Activated CD4-positive, alpha-beta T cell treated with anti-CD3 and anti-CD28 coated beads, Interleukin-2, amount 10 ng/mL, durations not matched to agents 7 days and 5 days (primary cell): ENCODE measurements around the gene TXN2. TPM values are rescaled to one million over a fixed set of nuclear protein-coding genes. Genes with fewer than 3 reads are reported as not detected.
"Not testable (repeated sequence)": the region's sequence is repeated elsewhere in the genome, so short reads cannot be mapped to it uniquely, and the experiment has no call there.

Source experiments
- CTCF ChIA-PET: fragments of 350-600 bp; sonication (Branson Sonifier 250); formaldehyde crosslinking; loops from one replicate; lab custom pipeline; 2021; ENCODE audit warnings: antibody characterized with exemption; lab: Charles Lee
- POLR2A ChIA-PET: fragments of 350-600 bp; sonication (Branson Sonifier 250); formaldehyde crosslinking; loops from one replicate; lab custom pipeline; 2021; ENCODE audit warnings: antibody characterized with exemption; lab: Charles Lee
- DNase-seq: peaks from one replicate; pipeline ENCODE4 v3.0.0-alpha.2; 2020
- H3K27ac Mint-ChIP-seq: one replicate; pipeline ENCODE4 v1.8.0; 2021; ENCODE audit warnings: mild to moderate bottlenecking, moderate library complexity, mixed read lengths
- H3K27me3 Mint-ChIP-seq: one replicate; pipeline ENCODE4 v1.8.0; 2021; ENCODE audit warnings: mixed read lengths
- H3K36me3 Mint-ChIP-seq: one replicate; pipeline ENCODE4 v1.8.0; 2021; ENCODE audit warnings: low read depth, mixed read lengths
- H3K4me1 Mint-ChIP-seq: one replicate; pipeline ENCODE4 v1.8.0; 2021; ENCODE audit warnings: mixed read lengths
- H3K4me3 Mint-ChIP-seq: one replicate; pipeline ENCODE4 v1.8.0; 2021; ENCODE audit warnings: mild to moderate bottlenecking, moderate library complexity, mixed read lengths
- H3K9me3 Mint-ChIP-seq: one replicate; pipeline ENCODE4 v1.8.0; 2021; ENCODE audit warnings: mixed read lengths
- total RNA-seq, 2 experiments: library from RNA; stranded (reverse); gene quantifications; one replicate each; pipeline ENCODE4 v1.2.3, GENCODE V29; 2021

Gene TXN2
- total RNA-seq, 2 experiments from 2014 or later, result 74.3 to 75.5 TPM

- Mint-ChIP-seq H3K4me3 (no peak overlapping the region), H3K27ac (no peak overlapping the region), H3K27me3 (no peaks in the 10 kb centered on the region), H3K9me3 (no peaks in the 10 kb centered on the region), H3K4me1 (peaks cover 23% of the 10 kb centered on the region), H3K36me3 (peaks cover 8% of the 10 kb centered on the region)
- CTCF ChIA-PET, result interaction anchor here (0.8 kb wide), 1 partner anchor 15 kb away, joined by 3 read pairs; no protein-coding TSS in a partner anchor
- no peak for DNase-seq
- POLR2A ChIA-PET, result no interaction called here
These were observed 19.5 kb downstream of the TXN2 start for GRCh38 chr22:36461665-36462649.

- no peaks in the 10 kb centered on the region for H3K36me3 Mint-ChIP-seq
- H3K4me1 Mint-ChIP-seq, result peaks cover 25% of the 10 kb centered on the region
- DNase-seq, result no peak
- H3K9me3 Mint-ChIP-seq, result no peaks in the 10 kb centered on the region
- peak overlapping the region; percentile 2 for H3K27ac Mint-ChIP-seq
- H3K27me3 Mint-ChIP-seq, result no peaks in the 10 kb centered on the region
- CTCF ChIA-PET, result interaction anchor here (1.0 to 2.9 kb wide), 2 partner anchors 8 to 10 kb away, joined by 4 to 11 read pairs; no protein-coding TSS in a partner anchor
- POLR2A ChIA-PET, result no interaction called here
- no peak overlapping the region for H3K4me3 Mint-ChIP-seq
These were observed 21.2 kb downstream of the TXN2 start for GRCh38 chr22:36460202-36460601.

- CTCF ChIA-PET, result interaction anchor here (0.6 to 2.9 kb wide), 10 partner anchors 8 to 157 kb away, joined by 3 to 11 read pairs (median 4); no protein-coding TSS in a partner anchor
- H3K4me3 Mint-ChIP-seq, result no peak overlapping the region
- H3K36me3 Mint-ChIP-seq, result no peaks in the 10 kb centered on the region
- POLR2A ChIA-PET, result no interaction called here
- H3K27me3 Mint-ChIP-seq, result no peaks in the 10 kb centered on the region
- no peak overlapping the region for H3K27ac Mint-ChIP-seq
- no peaks in the 10 kb centered on the region for H3K9me3 Mint-ChIP-seq
- no peak for DNase-seq
- H3K4me1 Mint-ChIP-seq, result peaks cover 36% of the 10 kb centered on the region
These were observed 23.6 kb downstream of the TXN2 start for GRCh38 chr22:36457688-36458450.

GRCh38 chr22:36456464-36456845 is 25.0 kb downstream of the TXN2 start:
- ChIA-PET CTCF (interaction anchor here (1.1 to 2.0 kb wide), 8 partner anchors 10 to 155 kb away, joined by 3 to 11 read pairs (median 4); no protein-coding TSS in a partner anchor), POLR2A (no interaction called here)
- H3K36me3 Mint-ChIP-seq, result no peaks in the 10 kb centered on the region
- no peaks in the 10 kb centered on the region for H3K27me3 Mint-ChIP-seq
- H3K27ac Mint-ChIP-seq, result peak overlapping the region; percentile 83
- H3K9me3 Mint-ChIP-seq, result no peaks in the 10 kb centered on the region
- H3K4me3 Mint-ChIP-seq, result no peak overlapping the region
- DNase-seq, result no peak
- peaks cover 50% of the 10 kb centered on the region for H3K4me1 Mint-ChIP-seq

GRCh38 chr22:36455571-36456463 is 25.6 kb downstream of the TXN2 start:
- H3K27ac Mint-ChIP-seq, result peak overlapping the region; percentile 83
- CTCF ChIA-PET, result interaction anchor here (0.8 to 2.1 kb wide), 14 partner anchors 10 to 154 kb away, joined by 3 to 11 read pairs (median 4); partner anchors contain the start of gene MYH9
- H3K4me3 Mint-ChIP-seq, result peak overlapping the region; percentile 75
- no peak for DNase-seq
- POLR2A ChIA-PET, result interaction anchor here (0.6 to 1.6 kb wide), 2 partner anchors 68 to 91 kb away, joined by 3 read pairs; partner anchors contain the start of gene MYH9
- no peaks in the 10 kb centered on the region for H3K36me3 Mint-ChIP-seq
- no peaks in the 10 kb centered on the region for H3K9me3 Mint-ChIP-seq
- H3K27me3 Mint-ChIP-seq, result no peaks in the 10 kb centered on the region
- peaks cover 56% of the 10 kb centered on the region for H3K4me1 Mint-ChIP-seq

GRCh38 chr22:36454916-36455570 is 26.4 kb downstream of the TXN2 start:
- H3K9me3 Mint-ChIP-seq, result no peaks in the 10 kb centered on the region
- no peaks in the 10 kb centered on the region for H3K27me3 Mint-ChIP-seq
- no peaks in the 10 kb centered on the region for H3K36me3 Mint-ChIP-seq
- DNase-seq, result peak; percentile 96
- H3K4me3 Mint-ChIP-seq, result peak overlapping the region; percentile 75
- peak overlapping the region; percentile 90 for H3K27ac Mint-ChIP-seq
- H3K4me1 Mint-ChIP-seq, result peaks cover 59% of the 10 kb centered on the region
- ChIA-PET CTCF (interaction anchor here (0.8 to 2.1 kb wide), 11 partner anchors 10 to 153 kb away, joined by 3 to 11 read pairs (median 3); partner anchors contain the start of gene MYH9), POLR2A (interaction anchor here (0.6 to 1.6 kb wide), 2 partner anchors 67 to 90 kb away, joined by 3 read pairs; partner anchors contain the start of gene MYH9)

GRCh38 chr22:36453855-36454378 is 27.5 kb downstream of the TXN2 start:
- no peak for DNase-seq
- peak overlapping the region; percentile 75 for H3K4me3 Mint-ChIP-seq
- H3K9me3 Mint-ChIP-seq, result no peaks in the 10 kb centered on the region
- H3K27ac Mint-ChIP-seq, result peak overlapping the region; percentile 90
- no peaks in the 10 kb centered on the region for H3K36me3 Mint-ChIP-seq
- H3K27me3 Mint-ChIP-seq, result no peaks in the 10 kb centered on the region
- CTCF ChIA-PET, result interaction anchor here (1.5 to 2.1 kb wide), 3 partner anchors 19 to 66 kb away, joined by 4 to 5 read pairs (median 5); partner anchors contain the start of gene MYH9
- POLR2A ChIA-PET, result interaction anchor here (1.6 kb wide), 1 partner anchor 89 kb away, joined by 3 read pairs; no protein-coding TSS in a partner anchor
- H3K4me1 Mint-ChIP-seq, result peaks cover 62% of the 10 kb centered on the region

GRCh38 chr22:36452978-36453607 is 28.3 kb downstream of the TXN2 start:
- Mint-ChIP-seq H3K4me1 (peaks cover 64% of the 10 kb centered on the region), H3K27ac (peak overlapping the region; percentile 94), H3K4me3 (peak overlapping the region; percentile 75)
- H3K36me3 Mint-ChIP-seq, H3K9me3 Mint-ChIP-seq, POLR2A ChIA-PET, DNase-seq, H3K27me3 Mint-ChIP-seq: not testable (repeated sequence)
- CTCF ChIA-PET, result interaction anchor here (0.7 to 1.5 kb wide), 3 partner anchors 15 to 441 kb away, joined by 3 to 5 read pairs (median 3); no protein-coding TSS in a partner anchor

GRCh38 chr22:36452250-36452977 is 29.0 kb downstream of the TXN2 start:
- Mint-ChIP-seq H3K4me1 (peaks cover 64% of the 10 kb centered on the region), H3K36me3 (no peaks in the 10 kb centered on the region), H3K27ac (peak overlapping the region; percentile 94), H3K27me3 (no peaks in the 10 kb centered on the region), H3K4me3 (peak overlapping the region; percentile 52), H3K9me3 (no peaks in the 10 kb centered on the region)
- CTCF ChIA-PET, result interaction anchor here (0.7 to 1.5 kb wide), 7 partner anchors 12 to 747 kb away, joined by 3 to 5 read pairs (median 3); no protein-coding TSS in a partner anchor
- DNase-seq, result peak; percentile 19
- POLR2A ChIA-PET, result interaction anchor here (0.7 to 1.0 kb wide), 2 partner anchors 75 to 121 kb away, joined by 4 to 5 read pairs; no protein-coding TSS in a partner anchor

GRCh38 chr22:36450923-36451322 is 30.5 kb downstream of the TXN2 start:
- H3K4me3 Mint-ChIP-seq, H3K36me3 Mint-ChIP-seq, POLR2A ChIA-PET, H3K27me3 Mint-ChIP-seq, H3K9me3 Mint-ChIP-seq, DNase-seq: not testable (repeated sequence)
- H3K4me1 Mint-ChIP-seq, result peaks cover 63% of the 10 kb centered on the region
- peak overlapping the region; percentile 94 for H3K27ac Mint-ChIP-seq
- CTCF ChIA-PET, result interaction anchor here (1.2 to 2.2 kb wide), 4 partner anchors 11 to 29 kb away, joined by 3 to 7 read pairs (median 3); no protein-coding TSS in a partner anchor
